Motor neuron (in vitro differentiated cells): Measurements from ENCODE around the gene DERA. TPM values are rescaled to one million over a fixed set of nuclear protein-coding genes. Genes with fewer than 3 reads are reported as not detected.
"Not testable (repeated sequence)": the region's sequence is repeated elsewhere in the genome, so short reads cannot be mapped to it uniquely, and the experiment has no call there.

Source experiments
- ATAC-seq, 8 experiments: fragments of 200-7000 bp; cut with Tn5 transposase; replicated peaks in 6 of 8; 2 replicates each; pipeline ENCODE4 v1.8.0; 2021; ENCODE audit warnings: mild to moderate bottlenecking in 8 of 8, moderate library complexity in 8 of 8
- H3K27ac ChIP-seq, 2 donors: fragments of 250-450 bp; sonication (Bioruptor Pico); 2 replicates each; pipeline ENCODE4 v1.9.0; 2021; ENCODE audit warnings: antibody characterized with exemption in 2 of 2, mild to moderate bottlenecking in 2 of 2, moderate library complexity in 1 of 2
- H3K4me1 ChIP-seq, 2 donors: fragments of 250-450 bp; sonication (Bioruptor Pico); replicated peaks in 1 of 2; 2 replicates each; pipeline ENCODE4 v1.6.1; 2021; ENCODE audit warnings: antibody characterized with exemption in 2 of 2, mild to moderate bottlenecking in 2 of 2, moderate library complexity in 1 of 2
- H3K4me3 ChIP-seq, 5 donors: fragments of 250-450 bp; sonication (Bioruptor Pico); 2 replicates each; pipeline ENCODE4 v1.9.0; 2021; ENCODE audit warnings: antibody characterized with exemption in 5 of 5, mild to moderate bottlenecking in 5 of 5, moderate library complexity in 4 of 5
- WGBS, 10 experiments: fragments of 450-650 bp; shearing (Covaris generic); methylation state at CpG; one replicate each; pipeline ENCODE4 v1.0.0; 2022; 5-methylcytosine and 5-hydroxymethylcytosine counted together
- in situ Hi-C, 9 experiments: fragments of 400-800 bp; cut with MboI; loops; one replicate each; pipeline ENCODE4 v1.15.0; 2021; ENCODE audit warnings: low sequenced_read_pairs in 9 of 9, low pct_unique_long_range_greater_than_20kb in 2 of 9; ENCODE audit not compliant: unreplicated experiment in 9 of 9
- total RNA-seq, 8 experiments: library from RNA; unstranded; fragments of 300-600 nt; gene quantifications; 2 replicates each; pipeline versions ENCODE4 v1.2.3 to v1.2.4, GENCODE V29; 2022

Gene DERA
- total RNA-seq, 8 experiments from 2014 or later = 5.0 to 29.9 (median 22.6) TPM

GRCh38 chr12:15948461-15948860, 37.3 kb downstream of the DERA start:
- H3K27ac ChIP-seq, in situ Hi-C loops, ATAC-seq, H3K4me3 ChIP-seq, H3K4me1 ChIP-seq: not testable (repeated sequence)
- WGBS, 10 experiments = 85 to 100% (median 96%) methylated on average over 1 to 10 of the region's 10 CpGs

GRCh38 chr12:15955281-15955680, 44.1 kb downstream of the DERA start:
- Histone ChIP-seq H3K27ac (no peak overlapping the region), H3K4me1 (no peaks in the 10 kb centered on the region), H3K4me3 (no peak overlapping the region)
- 58 to 100% (median 91%) methylated on average over 1 to 4 of the region's 4 CpGs for WGBS, 10 experiments
- in situ Hi-C loops = no loop called here
- ATAC-seq = no peak

- WGBS, 10 experiments = 50 to 100% (median 85%) methylated on average over 1 of the region's 1 CpG; no CpG with 5 or more reads in 2 of the 10 experiments
- Histone ChIP-seq H3K4me1 (no peaks in the 10 kb centered on the region), H3K4me3 (no peak overlapping the region), H3K27ac (no peak overlapping the region)
- in situ Hi-C loops = no loop called here
- ATAC-seq = no peak
These were observed 44.9 kb downstream of the DERA start for GRCh38 chr12:15956010-15956409.

- H3K4me1 ChIP-seq = no peaks in the 10 kb centered on the region
- peak in 1 of 8 experiments; percentile 58 for ATAC-seq
- WGBS, 10 experiments = 80 to 100% (median 87%) methylated on average over 4 to 9 of the region's 9 CpGs
- in situ Hi-C loops = no loop called here
- H3K27ac ChIP-seq = no peak overlapping the region
- H3K4me3 ChIP-seq = no peak overlapping the region
These were observed 45.5 kb downstream of the DERA start for GRCh38 chr12:15956413-15957185.

GRCh38 chr12:15962760-15963159, 51.6 kb downstream of the DERA start:
- ATAC-seq = no peak
- Histone ChIP-seq H3K4me1 (no peaks in the 10 kb centered on the region), H3K27ac (no peak overlapping the region), H3K4me3 (no peak overlapping the region)
- WGBS, 10 experiments = 80 to 100% (median 98%) methylated on average over 1 to 4 of the region's 4 CpGs; no CpG with 5 or more reads in 3 of the 10 experiments
- in situ Hi-C loops = no loop called here

GRCh38 chr12:15963271-15963670, 52.1 kb downstream of the DERA start:
- no peak overlapping the region for H3K27ac ChIP-seq
- WGBS, 10 experiments = 20 to 100% (median 100%) methylated on average over 1 of the region's 1 CpG; no CpG with 5 or more reads in 1 of the 10 experiments
- H3K4me1 ChIP-seq = no peaks in the 10 kb centered on the region
- H3K4me3 ChIP-seq = no peak overlapping the region
- no peak for ATAC-seq
- in situ Hi-C loops = no loop called here

GRCh38 chr12:15966426-15966825, 55.3 kb downstream of the DERA start:
- Histone ChIP-seq H3K4me1 (no peaks in the 10 kb centered on the region), H3K27ac (no peak overlapping the region), H3K4me3 (no peak overlapping the region)
- in situ Hi-C loops = no loop called here
- 0 to 100% (median 90%) methylated on average over 1 of the region's 1 CpG; no CpG with 5 or more reads in 5 of the 10 experiments for WGBS, 10 experiments
- ATAC-seq = peak in 3 of 8 experiments; percentile 76 to 88 (median 78)

GRCh38 chr12:15967053-15967452, 55.9 kb downstream of the DERA start:
- H3K4me1 ChIP-seq, H3K27ac ChIP-seq, in situ Hi-C loops, H3K4me3 ChIP-seq: not testable (repeated sequence)
- ATAC-seq = peak in 3 of 8 experiments; percentile 37 to 87 (median 82)
- WGBS, 10 experiments = 54 to 96% (median 90%) methylated on average over 2 to 3 of the region's 3 CpGs; no CpG with 5 or more reads in 5 of the 10 experiments

GRCh38 chr12:15971211-15971610, 60.1 kb downstream of the DERA start:
- ATAC-seq = no peak
- Histone ChIP-seq H3K4me3 (no peak overlapping the region), H3K4me1 (peaks cover 12 to 20% of the 10 kb centered on the region in 2 donors), H3K27ac (no peak overlapping the region)
- in situ Hi-C loops = no loop called here
- WGBS, 10 experiments = 43 to 100% (median 78%) methylated on average over 1 to 3 of the region's 3 CpGs; no CpG with 5 or more reads in 2 of the 10 experiments

GRCh38 chr12:15972894-15973293, 61.8 kb downstream of the DERA start:
- H3K4me1 ChIP-seq = peaks cover 12 to 20% of the 10 kb centered on the region in 2 donors
- WGBS, 10 experiments = 0 to 100% (median 37%) methylated on average over 1 to 3 of the region's 4 CpGs; no CpG with 5 or more reads in 4 of the 10 experiments
- in situ Hi-C loops = no loop called here
- ATAC-seq = peak in 4 of 8 experiments; percentile 52 to 85 (median 74)
- H3K4me3 ChIP-seq = no peak overlapping the region
- H3K27ac ChIP-seq = no peak overlapping the region

- ATAC-seq = no peak
- H3K4me1 ChIP-seq = peaks cover 0 to 2% of the 10 kb centered on the region in 2 donors
- H3K27ac ChIP-seq = no peak overlapping the region
- H3K4me3 ChIP-seq = no peak overlapping the region
- 48 to 93% (median 80%) methylated on average over 1 to 7 of the region's 7 CpGs for WGBS, 10 experiments
- in situ Hi-C loops = no loop called here
These were observed 67.1 kb downstream of the DERA start for GRCh38 chr12:15977999-15978951.

GRCh38 chr12:15979096-15980092, 68.3 kb downstream of the DERA start:
- Histone ChIP-seq H3K4me3 (no peak overlapping the region), H3K4me1 (no peaks in the 10 kb centered on the region), H3K27ac (no peak overlapping the region)
- in situ Hi-C loops = no loop called here
- whole genome bisulfite sequencing, 10 experiments = 14 to 100% (median 75%) methylated on average over 1 to 2 of the region's 2 CpGs; no CpG with 5 or more reads in 1 of the 10 experiments
- ATAC-seq = peak in 3 of 8 experiments; percentile 54 to 77 (median 68)
